Endothelial cell of umbilical vein (primary cell): ENCODE measurements around the gene S100Z. TPM values are rescaled to one million over a fixed set of nuclear protein-coding genes. Genes with fewer than 3 reads are reported as not detected.

Experiments used
- BruUV-seq: library from RNA; stranded (reverse); fragments of 400-500 nt; replicated peaks from 2 replicates; lab custom pipeline; 2021; lab: Mats Ljungman, UMichigan
- CTCF ChIA-PET: fragments of 300-600, 350-600 bp; sonication (Branson Sonifier 250); formaldehyde crosslinking; loops from one replicate; lab custom pipeline; 2021; ENCODE audit warnings: antibody characterized with exemption, inconsistent platforms; lab: Charles Lee
- POLR2A ChIA-PET: fragments of 300-600, 350-600 bp; sonication (Branson Sonifier 250); formaldehyde crosslinking; loops from one replicate; lab custom pipeline; 2021; ENCODE audit warnings: antibody characterized with exemption, inconsistent platforms; lab: Charles Lee
- DNase-seq: peaks from one replicate; pipeline ENCODE4 v3.0.0-alpha.2; 2011; ENCODE audit warnings: low read depth, low spot score
- FAIRE-seq: peaks from 2 replicates; lab custom pipeline; 2011; peaks lifted over from hg19 to GRCh38; lab: Jason Lieb, UNC
- H2AFZ ChIP-seq: 2 replicates; pipeline ENCODE4 v1.6.0; 2012; ENCODE audit warnings: low read depth, low read length, control low read depth, inconsistent platforms
- H3K27ac ChIP-seq: 2 replicates; pipeline ENCODE4 v1.5.1; 2011; ENCODE audit warnings: low read depth, mild to moderate bottlenecking, control low read depth, low read length, moderate library complexity; ENCODE audit not compliant: insufficient read depth
- H3K27me3 ChIP-seq, 2 experiments: 2 replicates each; pipeline versions ENCODE4 v1.6.0 to v1.6.1; 2011; ENCODE audit warnings: low read length in 2 of 2, mixed read lengths in 1 of 2; ENCODE audit not compliant: control insufficient read depth in 2 of 2, insufficient read depth in 2 of 2
- H3K36me3 ChIP-seq, 2 experiments: 2 replicates in 1 of 2; 3 replicates in 1 of 2; pipeline ENCODE4 v1.5.1; 2011; ENCODE audit warnings: low read length in 2 of 2, mild to moderate bottlenecking in 1 of 2, moderate library complexity in 1 of 2; ENCODE audit not compliant: control insufficient read depth in 2 of 2, insufficient read depth in 2 of 2; ENCODE audit errors: extremely low read depth in 1 of 2
- H3K4me1 ChIP-seq: 3 replicates; pipeline ENCODE4 v1.5.1; 2011; ENCODE audit warnings: mild to moderate bottlenecking, low read length; ENCODE audit not compliant: control insufficient read depth, insufficient read depth; ENCODE audit errors: extremely low read depth
- H3K4me2 ChIP-seq: 2 replicates; pipeline ENCODE4 v1.6.1; 2011; ENCODE audit warnings: low read length, control low read depth, mixed read lengths; ENCODE audit not compliant: insufficient read depth
- H3K4me3 ChIP-seq, 3 experiments: fragments of 200-600 bp in 1 of 3; sonication (generic), shearing (Covaris generic) in 1 of 3; replicated peaks in 1 of 3; 2 replicates each; pipeline ENCODE4 v1.5.1; 2011 to 2016; ENCODE audit warnings: control low read depth in 3 of 3, low read length in 3 of 3, mild to moderate bottlenecking in 2 of 3, inconsistent platforms in 1 of 3, low read depth in 1 of 3, moderate library complexity in 1 of 3; ENCODE audit not compliant: insufficient read depth in 1 of 3
- H3K79me2 ChIP-seq: 2 replicates; pipeline ENCODE4 v1.6.0; 2012; ENCODE audit warnings: low read length, inconsistent platforms; ENCODE audit not compliant: control insufficient read depth, insufficient read depth
- H3K9ac ChIP-seq: replicated peaks from 2 replicates; pipeline ENCODE3; 2011; ENCODE audit warnings: low read length, control low read depth; ENCODE audit not compliant: insufficient read depth; ENCODE audit errors: extremely low read depth
- H3K9me1 ChIP-seq: replicated peaks from 3 replicates; pipeline ENCODE4 v1.6.0; 2011; ENCODE audit warnings: mild to moderate bottlenecking, low read length; ENCODE audit not compliant: control insufficient read depth, insufficient read depth; ENCODE audit errors: extremely low read depth
- H3K9me3 ChIP-seq: replicated peaks from 2 replicates; pipeline ENCODE4 v1.5.1; 2012; ENCODE audit warnings: low read length, inconsistent platforms; ENCODE audit not compliant: control insufficient read depth, insufficient read depth
- H4K20me1 ChIP-seq: replicated peaks from 2 replicates; pipeline ENCODE3; 2011; ENCODE audit warnings: mild to moderate bottlenecking, low read length; ENCODE audit not compliant: control insufficient read depth, insufficient read depth; ENCODE audit errors: extremely low read depth
- CTCF ChIP-seq, 2 donors: IDR thresholded peaks; 1 replicate in 1 of 2; 2 replicates in 1 of 2; pipeline ENCODE4 v1.5.1; 2011; ENCODE audit warnings: low read length in 2 of 2, mild to moderate bottlenecking in 2 of 2, moderate library complexity in 2 of 2, control low read depth in 1 of 2, inconsistent platforms in 1 of 2, low read depth in 1 of 2; ENCODE audit not compliant: insufficient read depth in 1 of 2; ENCODE audit errors: extremely low read depth in 1 of 2
- EZH2 ChIP-seq: IDR thresholded peaks from 2 replicates; pipeline ENCODE4 v1.6.1; 2012; ENCODE audit warnings: borderline replicate concordance, low read depth, mild to moderate bottlenecking, moderate library complexity, low read length, inconsistent platforms; ENCODE audit not compliant: severe bottlenecking
- FOS ChIP-seq: IDR thresholded peaks from 2 replicates; pipeline ENCODE4 v1.6.1; 2011; ENCODE audit warnings: mild to moderate bottlenecking, low read length, moderate library complexity, borderline replicate concordance; ENCODE audit not compliant: insufficient read depth
- GATA2 ChIP-seq: IDR thresholded peaks from 2 replicates; pipeline ENCODE4 v1.7.0; 2011; ENCODE audit warnings: low read depth, mild to moderate bottlenecking, moderate library complexity, mixed read lengths, low read length; ENCODE audit not compliant: insufficient read length, insufficient read depth
- JUN ChIP-seq: IDR thresholded peaks from 2 replicates; pipeline ENCODE4 v1.6.1; 2011; ENCODE audit warnings: borderline replicate concordance, low read depth; ENCODE audit not compliant: insufficient read length, insufficient read depth
- MYC ChIP-seq: IDR thresholded peaks from one replicate; pipeline ENCODE4 v1.6.1; 2011; ENCODE audit warnings: mild to moderate bottlenecking, low read depth, low read length
- POLR2A ChIP-seq: IDR thresholded peaks from 2 replicates; pipeline ENCODE4 v1.6.1; 2012; ENCODE audit warnings: low read depth, mild to moderate bottlenecking, control low read depth, low read length
- dilution Hi-C: fragments of 300-500 bp; cut with MboI; formaldehyde crosslinking; loops from one replicate; pipeline ENCODE4 v1.15.0; 2019; ENCODE audit warnings: low sequenced_read_pairs; ENCODE audit not compliant: extremely low pct_ligation_motif_present
- intact Hi-C: fragments of 100-400 bp; cut with micrococcal nuclease; formaldehyde crosslinking; loops from one replicate; pipeline ENCODE4 v1.10.0; 2022
- polyA plus RNA-seq, 4 experiments: library from polyadenylated mRNA; depleted of rRNA in 3 of 4; stranded (reverse) in 3 of 4; unstranded in 1 of 4; fragments of >200 nt; gene quantifications; 2 replicates each; pipeline versions ENCODE4 v1.2.1 to v1.2.3, GENCODE V29; 2011 to 2012; ENCODE audit warnings: missing spikeins in 1 of 4
- total RNA-seq: library from RNA; stranded (reverse); gene quantifications from 2 replicates; pipeline ENCODE4 v1.2.3, GENCODE V29; 2021
- TF ChIP-seq, protein P1 (sequence below): IDR thresholded peaks from 2 replicates; pipeline ENCODE4 v1.6.1; 2011; ENCODE audit not compliant: insufficient read depth, insufficient read length

Gene S100Z
- total and polyA plus RNA-seq, 2 donors (not counting 3 experiments of a cell fraction or from before 2014, with no cell fraction given) = not detected

GRCh38 chr5:76941000-76941399 is 91.2 kb downstream of the S100Z start:
- DNase-seq = no peak
- H3K36me3 ChIP-seq = no peaks in the 10 kb centered on the region
- H3K4me2 ChIP-seq = no peak overlapping the region
- H3K9me1 ChIP-seq = no peaks in the 10 kb centered on the region
- H4K20me1 ChIP-seq = no peaks in the 10 kb centered on the region
- TF ChIP-seq MYC (no peak), EZH2 (no peak), JUN (no peak)
- ChIA-PET POLR2A (no interaction called here), CTCF (no interaction called here)
- H3K9me3 ChIP-seq = no peaks in the 10 kb centered on the region
- intact Hi-C loops = no loop called here
- FAIRE-seq = no peak
- H3K4me3 ChIP-seq = no peak overlapping the region
- H3K27me3 ChIP-seq = peaks cover 0 to 1% of the 10 kb centered on the region in 2 experiments
- H3K9ac ChIP-seq = no peak overlapping the region
- no peak overlapping the region for H2AFZ ChIP-seq
- BruUV-seq = no TSS peak
- dilution Hi-C loops = no loop called here
- H3K4me1 ChIP-seq = no peaks in the 10 kb centered on the region
- no peak overlapping the region for H3K27ac ChIP-seq
- H3K79me2 ChIP-seq = no peaks in the 10 kb centered on the region

- no peaks in the 10 kb centered on the region for H3K9me3 ChIP-seq
- no peak for TF ChIP-seq GATA2
- TF ChIP-seq POLR2A = no peak
- no peak for TF ChIP-seq FOS
- no peak for TF ChIP-seq JUN
- no peak for TF ChIP-seq MYC
- TF ChIP-seq EZH2 = no peak
- TF ChIP-seq, protein P1, sequence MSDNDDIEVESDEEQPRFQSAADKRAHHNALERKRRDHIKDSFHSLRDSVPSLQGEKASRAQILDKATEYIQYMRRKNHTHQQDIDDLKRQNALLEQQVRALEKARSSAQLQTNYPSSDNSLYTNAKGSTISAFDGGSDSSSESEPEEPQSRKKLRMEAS = no peak
- no peak for TF ChIP-seq CTCF (IDR thresholded peaks at IDR 0.05; ENCODE audit: extremely low read depth in 1 of 2, insufficient read depth in 1 of 2, low read depth in 1 of 2, low read length in 2 of 2)
- H3K4me1 ChIP-seq = no peaks in the 10 kb centered on the region
- H3K27me3 ChIP-seq = peaks cover 0 to 1% of the 10 kb centered on the region in 2 experiments
- DNase-seq (no peak), FAIRE-seq (no peak)
- intact Hi-C loops (no loop called here), dilution Hi-C loops (no loop called here)
- POLR2A ChIA-PET = no interaction called here
- H3K4me2 ChIP-seq = no peak overlapping the region
- no TSS peak for BruUV-seq
- H3K4me3 ChIP-seq = no peak overlapping the region
- H3K27ac ChIP-seq = no peak overlapping the region
- H3K9ac ChIP-seq = no peak overlapping the region
- H4K20me1 ChIP-seq = no peaks in the 10 kb centered on the region
- H2AFZ ChIP-seq = no peak overlapping the region
- CTCF ChIA-PET = no interaction called here
- H3K9me1 ChIP-seq = no peaks in the 10 kb centered on the region
- H3K79me2 ChIP-seq = no peaks in the 10 kb centered on the region
- no peaks in the 10 kb centered on the region for H3K36me3 ChIP-seq
Measured at GRCh38 chr5:76941442-76941841, 91.6 kb downstream of the S100Z start.
